ENCODE measurements around the gene TRPM3. TPM values are rescaled to one million over a fixed set of nuclear protein-coding genes. Genes with fewer than 3 reads are reported as not detected.

The TRPM3 gene
- total RNA-seq, 1 experiment from 2014 or later: 0.26 TPM

DNA sequence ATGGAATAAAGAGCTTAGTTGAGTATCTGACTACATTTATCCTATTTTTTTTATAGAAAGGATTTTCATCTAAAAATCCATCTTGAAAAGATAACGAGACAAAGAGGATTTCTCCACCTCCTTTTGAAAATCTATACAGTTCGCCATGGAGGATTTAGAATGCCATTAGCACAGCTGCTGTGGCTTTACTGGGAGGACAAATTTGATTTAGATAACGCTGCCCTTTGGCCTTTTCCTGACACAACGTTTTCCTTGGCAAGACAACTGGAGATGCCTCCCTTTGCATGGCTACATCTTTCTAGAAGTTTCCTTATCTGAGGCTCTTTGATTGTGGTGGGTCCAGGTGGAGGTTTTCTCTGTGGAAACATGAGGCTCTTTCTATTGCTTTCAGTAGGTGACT is 560.3 kb downstream of the TRPM3 start:
- Histone ChIP-seq H3K4me3 (no peak overlapping the region), H3K27me3 (ENCODE audit: insufficient read depth, low read depth) (no peaks in the 10 kb centered on the region), H3K4me1 (replicated peaks; ENCODE audit: insufficient read depth) (no peaks in the 10 kb centered on the region), H3K27ac (no peak overlapping the region), H3K36me3 (ENCODE audit: low read depth) (no peaks in the 10 kb centered on the region), H3K4me2 (no peak overlapping the region), H3F3A (ENCODE audit: insufficient read depth, low read depth) (no peaks in the 10 kb centered on the region), H3K9me3 (ENCODE audit: insufficient read depth, low read depth) (no peaks in the 10 kb centered on the region), H3K9me2 (ENCODE audit: insufficient read depth) (no peaks in the 10 kb centered on the region), H3K79me2 (ENCODE audit: low read depth) (no peaks in the 10 kb centered on the region), H2AFZ (no peak overlapping the region), H4K20me1 (ENCODE audit: insufficient read depth) (no peaks in the 10 kb centered on the region)
- no TSS peak for BruUV-seq (replicated peaks)
- ChIA-PET CTCF (no interaction called here), POLR2A (ENCODE audit: unreplicated experiment) (no interaction called here)
- TF ChIP-seq, protein P1, sequence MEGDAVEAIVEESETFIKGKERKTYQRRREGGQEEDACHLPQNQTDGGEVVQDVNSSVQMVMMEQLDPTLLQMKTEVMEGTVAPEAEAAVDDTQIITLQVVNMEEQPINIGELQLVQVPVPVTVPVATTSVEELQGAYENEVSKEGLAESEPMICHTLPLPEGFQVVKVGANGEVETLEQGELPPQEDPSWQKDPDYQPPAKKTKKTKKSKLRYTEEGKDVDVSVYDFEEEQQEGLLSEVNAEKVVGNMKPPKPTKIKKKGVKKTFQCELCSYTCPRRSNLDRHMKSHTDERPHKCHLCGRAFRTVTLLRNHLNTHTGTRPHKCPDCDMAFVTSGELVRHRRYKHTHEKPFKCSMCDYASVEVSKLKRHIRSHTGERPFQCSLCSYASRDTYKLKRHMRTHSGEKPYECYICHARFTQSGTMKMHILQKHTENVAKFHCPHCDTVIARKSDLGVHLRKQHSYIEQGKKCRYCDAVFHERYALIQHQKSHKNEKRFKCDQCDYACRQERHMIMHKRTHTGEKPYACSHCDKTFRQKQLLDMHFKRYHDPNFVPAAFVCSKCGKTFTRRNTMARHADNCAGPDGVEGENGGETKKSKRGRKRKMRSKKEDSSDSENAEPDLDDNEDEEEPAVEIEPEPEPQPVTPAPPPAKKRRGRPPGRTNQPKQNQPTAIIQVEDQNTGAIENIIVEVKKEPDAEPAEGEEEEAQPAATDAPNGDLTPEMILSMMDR (conservative IDR thresholded peaks at IDR 0.05): no peak
- no peak for TF ChIP-seq EZH2 (IDR thresholded peaks at IDR 0.05; ENCODE audit: low read depth)
- DNase-seq: no peak
- intact Hi-C loops (cut with micrococcal nuclease; ENCODE audit: unreplicated experiment): no loop called here

DNA sequence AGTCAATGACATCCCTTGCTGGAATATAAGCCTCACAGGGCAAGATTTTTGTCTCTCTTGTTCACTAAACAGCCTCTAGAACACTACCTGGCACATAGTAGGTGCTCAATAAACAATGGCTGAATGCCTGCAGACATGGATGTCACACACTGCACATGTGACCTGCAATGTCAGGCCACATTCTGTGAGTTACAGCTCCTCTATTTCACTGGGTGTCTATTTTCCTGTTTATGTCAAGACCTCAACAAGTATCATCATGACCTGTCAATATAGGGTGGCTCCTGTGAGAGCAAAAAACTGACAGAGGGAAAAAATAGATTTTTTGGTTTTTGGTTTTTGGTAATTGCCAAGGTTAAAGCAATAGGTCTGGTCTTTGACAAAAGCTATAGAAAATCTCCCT is 562.3 kb downstream of the TRPM3 start:
- no peaks in the 10 kb centered on the region for H3K27me3 ChIP-seq (ENCODE audit: insufficient read depth, low read depth)
- H2AFZ ChIP-seq: no peak overlapping the region
- no peaks in the 10 kb centered on the region for H3K36me3 ChIP-seq (ENCODE audit: low read depth)
- H3K9me2 ChIP-seq (ENCODE audit: insufficient read depth): no peaks in the 10 kb centered on the region
- H3K79me2 ChIP-seq (ENCODE audit: low read depth): no peaks in the 10 kb centered on the region
- no peaks in the 10 kb centered on the region for H3K9me3 ChIP-seq (ENCODE audit: insufficient read depth, low read depth)
- ChIA-PET CTCF (no interaction called here), POLR2A (ENCODE audit: unreplicated experiment) (no interaction called here)
- DNase-seq: no peak
- no peak overlapping the region for H3K4me3 ChIP-seq
- H3F3A ChIP-seq (ENCODE audit: insufficient read depth, low read depth): no peaks in the 10 kb centered on the region
- peaks cover 5% of the 10 kb centered on the region; the same call in 1 of the 2 replicates for H3K4me1 ChIP-seq (replicated peaks; ENCODE audit: insufficient read depth)
- no peaks in the 10 kb centered on the region for H4K20me1 ChIP-seq (ENCODE audit: insufficient read depth)
- TF ChIP-seq, protein P1 (conservative IDR thresholded peaks at IDR 0.05): no peak
- no peak for TF ChIP-seq EZH2 (IDR thresholded peaks at IDR 0.05; ENCODE audit: low read depth)
- H3K27ac ChIP-seq: no peak overlapping the region
- H3K4me2 ChIP-seq: no peak overlapping the region
- intact Hi-C loops (cut with micrococcal nuclease; ENCODE audit: unreplicated experiment): no loop called here
- BruUV-seq (replicated peaks): no TSS peak

DNA sequence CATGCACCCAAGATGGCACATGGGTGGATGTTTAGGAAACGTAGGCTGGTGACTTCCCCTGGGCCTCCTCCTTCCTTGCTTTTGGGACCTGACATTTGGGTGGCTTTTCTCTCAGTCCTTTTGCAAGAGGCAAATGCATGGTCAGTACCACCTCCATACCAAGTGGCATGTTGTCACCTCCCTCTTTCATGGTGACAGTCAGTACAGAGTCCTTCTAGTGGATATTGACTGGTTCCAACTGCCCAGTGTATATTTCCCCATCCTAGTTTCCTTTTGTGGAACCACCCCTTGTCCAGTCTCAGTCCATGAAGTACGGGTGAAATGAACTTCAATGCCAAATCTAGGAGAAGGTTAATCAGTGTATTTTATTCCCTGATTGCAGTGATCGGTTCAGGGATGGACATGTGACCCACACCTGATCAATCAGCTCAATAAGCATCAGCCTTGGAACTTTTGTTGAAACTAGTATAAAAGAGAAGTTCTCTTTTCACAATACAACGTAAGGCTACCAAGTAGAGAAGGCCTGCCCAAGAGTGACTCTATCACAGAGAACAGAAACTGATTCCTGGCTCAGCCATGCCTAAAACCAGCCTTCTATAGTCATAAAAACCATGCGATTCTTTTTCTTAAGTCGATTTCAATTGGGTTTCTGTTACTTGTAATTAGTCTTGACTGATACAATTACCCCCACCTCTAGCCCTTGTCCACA is 563.6 kb downstream of the TRPM3 start:
- no peaks in the 10 kb centered on the region for H3K79me2 ChIP-seq (ENCODE audit: low read depth)
- H3K27ac ChIP-seq: no peak overlapping the region
- CTCF ChIA-PET: no interaction called here
- H3K9me2 ChIP-seq (ENCODE audit: insufficient read depth): no peaks in the 10 kb centered on the region
- POLR2A ChIA-PET (ENCODE audit: unreplicated experiment): no interaction called here
- no peak overlapping the region for H3K4me2 ChIP-seq
- H3K9me3 ChIP-seq (ENCODE audit: insufficient read depth, low read depth): no peaks in the 10 kb centered on the region
- H3K4me1 ChIP-seq (replicated peaks; ENCODE audit: insufficient read depth): peaks cover 9% of the 10 kb centered on the region; the same call in 1 of the 2 replicates
- H3K4me3 ChIP-seq: no peak overlapping the region
- TF ChIP-seq EZH2 (IDR thresholded peaks at IDR 0.05; ENCODE audit: low read depth): no peak
- TF ChIP-seq, protein P1 (conservative IDR thresholded peaks at IDR 0.05): no peak
- BruUV-seq (replicated peaks): no TSS peak
- intact Hi-C loops (cut with micrococcal nuclease; ENCODE audit: unreplicated experiment): no loop called here
- H2AFZ ChIP-seq: no peak overlapping the region
- no peak for DNase-seq
- H4K20me1 ChIP-seq (ENCODE audit: insufficient read depth): no peaks in the 10 kb centered on the region
- H3K36me3 ChIP-seq (ENCODE audit: low read depth): no peaks in the 10 kb centered on the region
- no peaks in the 10 kb centered on the region for H3K27me3 ChIP-seq (ENCODE audit: insufficient read depth, low read depth)
- no peaks in the 10 kb centered on the region for H3F3A ChIP-seq (ENCODE audit: insufficient read depth, low read depth)
